Left renal pelvis (tissue), 4 donors: ENCODE results near the gene KLK2. TPM values are rescaled to one million over a fixed set of nuclear protein-coding genes. Genes with fewer than 3 reads are reported as not detected.

ENCODE experiments used
- DNase-seq, 4 donors: peaks; one replicate each; pipeline ENCODE4 v3.0.0-alpha.2; 2013; ENCODE audit warnings: low read depth in 4 of 4, low spot score in 3 of 4
- polyA plus RNA-seq, 4 donors: library from polyadenylated mRNA; unstranded; fragments of 120-200 nt; gene quantifications; one replicate each; pipeline ENCODE4 v1.2.1, GENCODE V29; 2013; ENCODE audit not compliant: insufficient read length in 4 of 4

The KLK2 gene
- polyA plus RNA-seq, 4 donors = 0.26 to 0.38 TPM; not detected in 2

DNA sequence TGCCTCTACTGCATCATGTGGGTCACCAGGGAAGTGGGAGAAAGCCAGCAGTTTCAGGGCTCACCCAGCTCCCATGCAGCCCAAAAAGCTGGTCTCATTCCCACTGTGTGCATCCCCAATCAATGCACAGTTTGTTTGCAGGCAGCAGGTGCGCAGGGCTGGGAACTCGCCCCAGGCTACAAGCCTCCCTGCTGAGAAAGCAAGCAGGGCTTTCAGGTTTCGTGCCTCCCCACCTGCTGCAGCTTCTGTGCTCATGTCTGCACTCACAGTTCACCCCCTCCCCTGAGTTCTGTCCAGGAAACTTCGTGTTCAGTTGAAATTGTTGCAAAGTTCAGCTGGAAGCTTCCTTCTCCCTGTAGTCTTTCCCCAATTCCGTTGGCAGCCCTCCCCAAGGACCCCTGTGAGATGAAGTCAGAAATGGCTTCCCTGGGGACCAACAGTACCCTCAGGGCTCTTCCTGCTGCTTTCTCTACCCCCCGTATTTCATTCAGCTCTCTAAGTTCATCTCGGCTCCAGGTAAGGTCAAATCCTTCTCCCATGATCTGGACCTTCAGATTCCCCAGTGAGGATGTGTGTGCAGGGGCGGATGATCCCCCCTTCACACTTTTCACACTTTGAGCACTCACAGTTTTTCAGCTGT, 28.8 kb upstream of the KLK2 start:
- DNase-seq = no peak

DNA sequence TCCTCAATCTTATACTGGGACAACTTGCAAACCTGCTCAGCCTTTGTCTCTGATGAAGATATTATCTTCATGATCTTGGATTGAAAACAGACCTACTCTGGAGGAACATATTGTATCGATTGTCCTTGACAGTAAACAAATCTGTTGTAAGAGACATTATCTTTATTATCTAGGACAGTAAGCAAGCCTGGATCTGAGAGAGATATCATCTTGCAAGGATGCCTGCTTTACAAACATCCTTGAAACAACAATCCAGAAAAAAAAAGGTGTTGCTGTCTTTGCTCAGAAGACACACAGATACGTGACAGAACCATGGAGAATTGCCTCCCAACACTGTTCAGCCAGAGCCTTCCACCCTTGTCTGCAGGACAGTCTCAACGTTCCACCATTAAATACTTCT, 22.5 kb upstream of the KLK2 start:
- DNase-seq = no peak

DNA sequence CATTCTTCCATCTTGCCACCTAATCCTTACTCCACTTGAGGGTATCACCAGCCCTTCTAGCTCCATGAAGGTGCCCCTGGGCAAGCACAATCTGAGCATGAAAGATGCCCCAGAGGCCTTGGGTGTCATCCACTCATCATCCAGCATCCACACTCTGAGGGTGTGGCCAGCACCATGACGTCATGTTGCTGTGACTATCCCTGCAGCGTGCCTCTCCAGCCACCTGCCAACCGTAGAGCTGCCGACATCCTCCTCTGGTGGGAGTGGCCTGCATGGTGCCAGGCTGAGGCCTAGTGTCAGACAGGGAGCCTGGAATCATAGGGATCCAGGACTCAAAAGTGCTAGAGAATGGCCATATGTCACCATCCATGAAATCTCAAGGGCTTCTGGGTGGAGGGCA, 21.6 kb upstream of the KLK2 start:
- no peak for DNase-seq

DNA sequence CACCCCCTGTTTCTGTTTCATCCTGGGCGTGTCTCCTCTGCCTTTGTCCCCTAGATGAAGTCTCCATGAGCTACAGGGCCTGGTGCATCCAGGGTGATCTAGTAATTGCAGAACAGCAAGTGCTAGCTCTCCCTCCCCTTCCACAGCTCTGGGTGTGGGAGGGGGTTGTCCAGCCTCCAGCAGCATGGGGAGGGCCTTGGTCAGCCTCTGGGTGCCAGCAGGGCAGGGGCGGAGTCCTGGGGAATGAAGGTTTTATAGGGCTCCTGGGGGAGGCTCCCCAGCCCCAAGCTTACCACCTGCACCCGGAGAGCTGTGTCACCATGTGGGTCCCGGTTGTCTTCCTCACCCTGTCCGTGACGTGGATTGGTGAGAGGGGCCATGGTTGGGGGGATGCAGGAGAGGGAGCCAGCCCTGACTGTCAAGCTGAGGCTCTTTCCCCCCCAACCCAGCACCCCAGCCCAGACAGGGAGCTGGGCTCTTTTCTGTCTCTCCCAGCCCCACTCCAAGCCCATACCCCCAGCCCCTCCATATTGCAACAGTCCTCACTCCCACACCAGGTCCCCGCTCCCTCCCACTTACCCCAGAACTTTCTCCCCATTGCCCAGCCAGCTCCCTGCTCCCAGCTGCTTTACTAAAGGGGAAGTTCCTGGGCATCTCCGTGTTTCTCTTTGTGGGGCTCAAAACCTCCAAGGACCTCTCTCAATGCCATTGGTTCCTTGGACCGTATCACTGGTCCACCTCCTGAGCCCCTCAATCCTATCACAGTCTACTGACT, 18.4 kb upstream of the KLK2 start, which contains the start of gene KLK3:
Gene KLK3, plus strand, starts transcription at position 280 of the 775 bp plus-strand sequence. Its CDS starts 41 bp downstream, at position 321.
- DNase-seq = no peak

DNA sequence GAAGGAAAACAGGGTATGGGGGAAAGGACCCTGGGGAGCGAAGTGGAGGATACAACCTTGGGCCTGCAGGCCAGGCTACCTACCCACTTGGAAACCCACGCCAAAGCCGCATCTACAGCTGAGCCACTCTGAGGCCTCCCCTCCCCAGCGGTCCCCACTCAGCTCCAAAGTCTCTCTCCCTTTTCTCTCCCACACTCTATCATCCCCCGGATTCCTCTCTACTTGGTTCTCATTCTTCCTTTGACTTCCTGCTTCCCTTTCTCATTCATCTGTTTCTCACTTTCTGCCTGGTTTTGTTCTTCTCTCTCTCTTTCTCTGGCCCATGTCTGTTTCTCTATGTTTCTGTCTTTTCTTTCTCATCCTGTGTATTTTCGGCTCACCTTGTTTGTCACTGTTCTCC, 15.9 kb upstream of the KLK2 start:
- DNase-seq = no peak

DNA sequence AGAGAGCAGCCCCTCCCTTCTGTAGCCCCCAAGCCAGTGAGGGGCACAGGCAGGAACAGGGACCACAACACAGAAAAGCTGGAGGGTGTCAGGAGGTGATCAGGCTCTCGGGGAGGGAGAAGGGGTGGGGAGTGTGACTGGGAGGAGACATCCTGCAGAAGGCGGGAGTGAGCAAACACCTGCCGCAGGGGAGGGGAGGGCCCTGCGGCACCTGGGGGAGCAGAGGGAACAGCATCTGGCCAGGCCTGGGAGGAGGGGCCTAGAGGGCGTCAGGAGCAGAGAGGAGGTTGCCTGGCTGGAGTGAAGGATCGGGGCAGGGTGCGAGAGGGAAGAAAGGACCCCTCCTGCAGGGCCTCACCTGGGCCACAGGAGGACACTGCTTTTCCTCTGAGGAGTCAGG, 14.4 kb upstream of the KLK2 start:
- DNase-seq = no peak

DNA sequence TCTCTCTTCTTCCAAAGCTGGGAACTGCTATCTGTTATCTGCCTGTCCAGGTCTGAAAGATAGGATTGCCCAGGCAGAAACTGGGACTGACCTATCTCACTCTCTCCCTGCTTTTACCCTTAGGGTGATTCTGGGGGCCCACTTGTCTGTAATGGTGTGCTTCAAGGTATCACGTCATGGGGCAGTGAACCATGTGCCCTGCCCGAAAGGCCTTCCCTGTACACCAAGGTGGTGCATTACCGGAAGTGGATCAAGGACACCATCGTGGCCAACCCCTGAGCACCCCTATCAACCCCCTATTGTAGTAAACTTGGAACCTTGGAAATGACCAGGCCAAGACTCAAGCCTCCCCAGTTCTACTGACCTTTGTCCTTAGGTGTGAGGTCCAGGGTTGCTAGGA, 13.4 kb upstream of the KLK2 start:
- no peak for DNase-seq

DNA sequence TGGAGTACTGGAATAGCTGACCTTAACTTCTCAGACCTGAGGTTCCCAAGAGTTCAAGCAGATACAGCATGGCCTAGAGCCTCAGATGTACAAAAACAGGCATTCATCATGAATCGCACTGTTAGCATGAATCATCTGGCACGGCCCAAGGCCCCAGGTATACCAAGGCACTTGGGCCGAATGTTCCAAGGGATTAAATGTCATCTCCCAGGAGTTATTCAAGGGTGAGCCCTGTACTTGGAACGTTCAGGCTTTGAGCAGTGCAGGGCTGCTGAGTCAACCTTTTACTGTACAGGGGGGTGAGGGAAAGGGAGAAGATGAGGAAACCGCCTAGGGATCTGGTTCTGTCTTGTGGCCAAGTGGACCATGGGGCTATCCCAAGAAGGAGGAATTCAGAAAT, 12.2 kb upstream of the KLK2 start:
- DNase-seq = no peak

DNA sequence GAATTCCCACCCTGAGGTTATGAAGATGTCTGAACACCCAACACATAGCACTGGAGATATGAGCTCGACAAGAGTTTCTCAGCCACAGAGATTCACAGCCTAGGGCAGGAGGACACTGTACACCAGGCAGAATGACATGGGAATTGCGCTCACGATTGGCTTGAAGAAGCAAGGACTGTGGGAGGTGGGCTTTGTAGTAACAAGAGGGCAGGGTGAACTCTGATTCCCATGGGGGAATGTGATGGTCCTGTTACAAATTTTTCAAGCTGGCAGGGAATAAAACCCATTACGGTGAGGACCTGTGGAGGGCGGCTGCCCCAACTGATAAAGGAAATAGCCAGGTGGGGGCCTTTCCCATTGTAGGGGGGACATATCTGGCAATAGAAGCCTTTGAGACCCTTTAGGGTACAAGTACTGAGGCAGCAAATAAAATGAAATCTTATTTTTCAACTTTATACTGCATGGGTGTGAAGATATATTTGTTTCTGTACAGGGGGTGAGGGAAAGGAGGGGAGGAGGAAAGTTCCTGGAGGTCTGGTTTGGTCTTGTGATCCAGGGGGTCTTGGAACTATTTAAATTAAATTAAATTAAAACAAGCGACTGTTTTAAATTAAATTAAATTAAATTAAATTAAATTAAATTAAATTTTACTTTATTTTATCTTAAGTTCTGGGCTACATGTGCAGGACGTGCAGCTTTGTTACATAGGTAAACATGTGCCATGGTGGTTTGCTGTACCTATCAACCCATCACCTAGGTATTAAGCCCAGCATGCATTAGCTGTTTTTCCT, 11.5 kb upstream of the KLK2 start:
- DNase-seq = no peak

DNA sequence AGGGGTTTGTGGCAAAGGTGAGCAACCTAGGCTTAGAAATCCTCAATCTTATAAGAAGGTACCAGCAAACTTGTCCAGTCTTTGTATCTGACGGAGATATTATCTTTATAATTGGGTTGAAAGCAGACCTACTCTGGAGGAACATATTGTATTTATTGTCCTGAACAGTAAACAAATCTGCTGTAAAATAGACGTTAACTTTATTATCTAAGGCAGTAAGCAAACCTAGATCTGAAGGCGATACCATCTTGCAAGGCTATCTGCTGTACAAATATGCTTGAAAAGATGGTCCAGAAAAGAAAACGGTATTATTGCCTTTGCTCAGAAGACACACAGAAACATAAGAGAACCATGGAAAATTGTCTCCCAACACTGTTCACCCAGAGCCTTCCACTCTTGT, 3.8 kb upstream of the KLK2 start:
- no peak for DNase-seq

DNA sequence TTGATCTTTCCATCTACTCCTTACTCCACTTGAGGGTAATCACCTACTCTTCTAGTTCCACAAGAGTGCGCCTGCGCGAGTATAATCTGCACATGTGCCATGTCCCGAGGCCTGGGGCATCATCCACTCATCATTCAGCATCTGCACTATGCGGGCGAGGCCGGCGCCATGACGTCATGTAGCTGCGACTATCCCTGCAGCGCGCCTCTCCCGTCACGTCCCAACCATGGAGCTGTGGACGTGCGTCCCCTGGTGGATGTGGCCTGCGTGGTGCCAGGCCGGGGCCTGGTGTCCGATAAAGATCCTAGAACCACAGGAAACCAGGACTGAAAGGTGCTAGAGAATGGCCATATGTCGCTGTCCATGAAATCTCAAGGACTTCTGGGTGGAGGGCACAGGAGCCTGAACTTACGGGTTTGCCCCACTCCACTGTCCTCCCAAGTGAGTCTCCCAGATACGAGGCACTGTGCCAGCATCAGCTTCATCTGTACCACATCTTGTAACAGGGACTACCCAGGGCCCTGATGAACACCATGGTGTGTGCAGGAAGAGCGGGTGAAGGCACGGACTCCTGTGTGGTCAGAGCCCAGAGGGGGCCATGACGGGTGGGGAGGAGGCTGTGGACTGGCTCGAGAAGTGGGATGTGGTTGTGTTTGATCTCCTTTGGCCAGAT, 2.7 kb upstream of the KLK2 start:
- no peak for DNase-seq

DNA sequence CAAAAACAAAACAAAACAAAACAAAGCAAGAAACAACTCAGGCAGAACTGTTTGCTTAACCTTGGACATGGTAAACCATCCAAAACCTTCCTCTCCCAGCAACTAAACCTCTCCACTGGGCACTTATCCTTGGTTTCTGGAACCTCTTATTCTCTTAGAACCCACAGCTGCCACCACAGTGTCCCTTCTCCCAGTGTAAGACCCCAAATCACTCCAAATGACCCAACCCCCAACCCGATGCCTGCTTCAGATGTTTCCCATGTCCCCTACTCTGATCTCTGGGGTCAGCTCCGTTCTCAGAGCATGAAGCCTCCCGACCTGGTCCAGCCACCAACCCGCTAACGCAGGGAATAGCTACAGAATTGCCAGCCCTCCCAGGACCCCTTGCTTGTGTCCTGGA, 972 bp downstream of the KLK2 start:
- DNase-seq = no peak

DNA sequence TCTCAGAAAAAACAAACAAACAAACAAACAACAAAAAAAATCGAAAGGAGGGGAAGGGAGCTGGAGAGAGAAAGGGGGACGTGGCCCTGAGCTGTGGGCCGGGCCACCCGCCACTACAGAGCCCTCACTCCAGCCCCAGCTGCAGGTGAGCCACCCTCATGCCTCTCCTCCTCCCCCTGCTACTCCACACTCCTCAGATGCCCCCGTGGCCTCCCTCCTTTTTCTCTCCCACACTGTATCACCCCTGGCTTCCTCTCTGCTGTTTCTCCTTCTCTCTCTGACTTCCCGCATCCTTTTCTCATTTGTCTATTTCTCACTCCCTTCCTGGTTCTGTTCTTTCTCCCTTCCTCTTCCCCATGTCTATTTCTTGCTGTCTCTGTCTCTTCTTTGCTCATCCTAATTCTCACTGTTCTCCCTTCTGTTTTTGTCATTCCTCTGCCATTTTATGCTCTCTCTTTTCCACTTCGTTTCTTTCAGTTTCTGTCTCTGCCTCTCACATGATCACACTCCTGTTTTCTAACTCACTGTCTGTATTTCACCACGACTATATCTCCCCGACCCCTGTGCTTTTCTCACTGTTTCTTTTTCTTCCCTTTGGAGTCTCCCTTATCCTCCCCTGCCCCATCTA, 2.7 kb downstream of the KLK2 start:
- no peak for DNase-seq

DNA sequence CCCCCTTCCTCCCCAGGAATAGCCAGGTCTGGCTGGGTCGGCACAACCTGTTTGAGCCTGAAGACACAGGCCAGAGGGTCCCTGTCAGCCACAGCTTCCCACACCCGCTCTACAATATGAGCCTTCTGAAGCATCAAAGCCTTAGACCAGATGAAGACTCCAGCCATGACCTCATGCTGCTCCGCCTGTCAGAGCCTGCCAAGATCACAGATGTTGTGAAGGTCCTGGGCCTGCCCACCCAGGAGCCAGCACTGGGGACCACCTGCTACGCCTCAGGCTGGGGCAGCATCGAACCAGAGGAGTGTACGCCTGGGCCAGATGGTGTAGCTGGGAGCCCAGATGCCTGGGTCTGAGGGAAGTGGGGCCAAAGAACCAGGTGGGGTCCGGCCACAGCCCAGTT, 3.2 kb downstream of the KLK2 start:
- no peak for DNase-seq

DNA sequence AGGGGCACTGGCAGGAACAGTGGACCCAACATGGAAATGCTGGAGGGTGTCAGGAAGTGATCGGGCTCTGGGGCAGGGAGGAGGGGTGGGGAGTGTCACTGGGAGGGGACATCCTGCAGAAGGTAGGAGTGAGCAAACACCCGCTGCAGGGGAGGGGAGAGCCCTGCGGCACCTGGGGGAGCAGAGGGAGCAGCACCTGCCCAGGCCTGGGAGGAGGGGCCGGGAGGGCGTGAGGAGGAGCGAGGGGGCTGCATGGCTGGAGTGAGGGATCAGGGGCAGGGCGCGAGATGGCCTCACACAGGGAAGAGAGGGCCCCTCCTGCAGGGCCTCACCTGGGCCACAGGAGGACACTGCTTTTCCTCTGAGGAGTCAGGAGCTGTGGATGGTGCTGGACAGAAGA, 4.1 kb downstream of the KLK2 start:
- no peak for DNase-seq

DNA sequence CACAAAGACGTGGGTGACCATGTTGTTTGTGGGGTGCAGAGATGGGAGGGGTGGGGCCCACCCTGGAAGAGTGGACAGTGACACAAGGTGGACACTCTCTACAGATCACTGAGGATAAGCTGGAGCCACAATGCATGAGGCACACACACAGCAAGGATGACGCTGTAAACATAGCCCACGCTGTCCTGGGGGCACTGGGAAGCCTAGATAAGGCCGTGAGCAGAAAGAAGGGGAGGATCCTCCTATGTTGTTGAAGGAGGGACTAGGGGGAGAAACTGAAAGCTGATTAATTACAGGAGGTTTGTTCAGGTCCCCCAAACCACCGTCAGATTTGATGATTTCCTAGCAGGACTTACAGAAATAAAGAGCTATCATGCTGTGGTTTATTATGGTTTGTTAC, 5.6 kb downstream of the KLK2 start:
- DNase-seq = no peak

DNA sequence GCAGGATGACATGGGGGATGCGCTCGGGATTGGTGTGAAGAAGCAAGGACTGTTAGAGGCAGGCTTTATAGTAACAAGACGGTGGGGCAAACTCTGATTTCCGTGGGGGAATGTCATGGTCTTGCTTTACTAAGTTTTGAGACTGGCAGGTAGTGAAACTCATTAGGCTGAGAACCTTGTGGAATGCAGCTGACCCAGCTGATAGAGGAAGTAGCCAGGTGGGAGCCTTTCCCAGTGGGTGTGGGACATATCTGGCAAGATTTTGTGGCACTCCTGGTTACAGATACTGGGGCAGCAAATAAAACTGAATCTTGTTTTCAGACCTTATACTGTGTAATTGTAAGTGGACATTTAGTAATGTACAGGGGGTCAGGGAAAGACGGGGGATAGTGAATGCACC, 7.0 kb downstream of the KLK2 start:
- DNase-seq = no peak

DNA sequence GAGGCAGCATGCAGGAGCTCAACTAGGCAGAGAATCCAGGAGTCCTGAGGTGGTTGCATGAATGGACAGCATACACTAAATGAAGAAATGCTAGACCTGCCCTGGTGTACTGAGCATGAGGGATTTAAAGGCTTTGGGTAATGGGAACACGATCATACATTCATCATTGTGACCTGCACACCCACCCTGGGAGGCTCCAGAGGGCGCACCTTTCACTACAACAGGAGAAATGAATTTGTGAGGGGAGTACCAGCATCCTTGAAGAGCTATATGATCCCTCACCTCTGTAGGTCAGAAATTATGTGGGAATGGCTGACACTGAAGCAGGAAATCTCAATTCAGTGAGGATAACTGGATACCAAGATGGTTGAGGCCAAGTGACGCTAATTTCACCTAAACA, 8.9 kb downstream of the KLK2 start:
- no peak for DNase-seq

DNA sequence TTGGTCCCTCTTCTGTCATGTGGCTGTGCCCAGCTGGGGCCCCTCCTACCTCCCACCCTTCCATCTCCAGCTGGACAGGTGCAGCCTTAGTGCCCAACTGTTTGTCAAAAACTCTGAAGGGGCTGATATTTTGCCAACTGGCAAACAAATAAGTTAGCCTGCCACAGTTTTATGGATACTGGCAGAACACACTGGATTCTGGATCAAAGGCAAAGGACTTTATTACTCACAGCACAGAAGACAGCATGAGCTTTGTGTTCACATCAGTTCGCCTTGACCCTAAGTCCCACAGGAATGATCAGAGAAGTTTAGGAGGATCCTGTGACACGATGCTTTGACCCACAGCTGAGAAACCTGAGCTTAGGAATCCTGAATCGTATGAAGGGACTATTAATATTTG, 16.4 kb downstream of the KLK2 start:
- DNase-seq = no peak

DNA sequence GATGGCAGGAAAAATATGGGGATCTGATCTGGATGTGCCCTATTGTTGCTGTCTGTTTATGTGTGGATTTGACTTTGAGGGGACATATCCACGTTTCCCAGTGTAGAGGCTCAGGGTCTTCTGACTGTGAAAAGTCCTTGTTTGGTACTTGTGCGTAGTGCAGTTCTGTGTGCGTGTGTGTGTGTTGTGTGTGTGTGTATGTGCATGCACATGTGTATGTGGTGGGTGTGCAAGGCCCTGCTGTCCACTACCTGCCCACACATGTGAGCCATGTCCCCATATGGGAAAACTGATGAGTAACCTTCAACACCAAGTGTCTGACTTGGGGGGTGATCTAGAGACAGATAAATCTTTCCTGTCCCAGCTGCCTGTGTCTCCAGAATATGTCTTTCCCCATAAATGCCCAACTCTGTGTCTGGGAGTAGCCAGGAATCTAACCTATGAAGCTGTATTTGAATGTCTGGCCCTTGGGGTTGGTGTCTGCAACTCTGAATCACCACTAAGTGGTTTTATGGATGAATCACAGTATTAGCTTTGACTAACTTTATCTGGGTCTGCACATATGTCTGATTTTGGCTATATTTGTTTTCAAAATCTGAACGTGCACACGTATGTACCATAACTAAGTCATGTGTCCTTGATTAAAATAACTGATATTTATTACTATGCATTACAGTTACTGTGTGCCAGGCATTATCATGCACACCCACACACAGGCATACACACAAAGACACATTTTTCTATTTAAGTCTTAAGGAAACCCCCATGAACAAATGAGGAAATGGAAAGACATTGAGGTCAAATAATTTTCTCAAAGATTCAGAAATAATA, 17.4 kb downstream of the KLK2 start:
- DNase-seq = no peak
